ENCODE results near the gene HOXA4. TPM values are rescaled to one million over a fixed set of nuclear protein-coding genes. Genes with fewer than 3 reads are reported as not detected.
A peak's percentile ranks its signal among the peaks of the same experiment; 100 is the strongest.

HOXA4 gene
- total and polyA plus RNA-seq, 2 of the 8 experiments (the other 6 are each of a cell fraction or from before 2014, with no cell fraction given) = not detected

- Histone ChIP-seq H3K9ac (replicated peaks in 1 of 4; ENCODE audit: extremely low read depth in 1 of 4, low read depth in 3 of 4, low read length in 3 of 4) (no peak overlapping the region), H4K20me1 (replicated peaks in 1 of 2; ENCODE audit: control insufficient read depth in 1 of 2, insufficient read depth in 2 of 2, low read length in 2 of 2) (peaks cover 18 to 31% of the 10 kb centered on the region in 2 experiments), H2AFZ (ENCODE audit: low read length) (no peak overlapping the region), H3K27me3 (replicated peaks in 1 of 4; ENCODE audit: control insufficient read depth in 3 of 4, extremely low read depth in 1 of 4, insufficient read depth in 3 of 4, low read length in 3 of 4) (peaks cover 98 to 100% (median 99%) of the 10 kb centered on the region in 4 experiments), H4K5ac (ENCODE audit: insufficient read length, low read depth, low read length) (no peak overlapping the region), H3K36me3 (ENCODE audit: control insufficient read depth in 2 of 4, insufficient read depth in 4 of 4, low read length in 3 of 4) (peaks cover 0 to 24% (median 0%) of the 10 kb centered on the region in 4 experiments; a peak in 1 of 8 replicates), H3K14ac (ENCODE audit: insufficient read length) (no peak overlapping the region), H3K23me2 (ENCODE audit: low read depth, low read length) (no peaks in the 10 kb centered on the region), H4K91ac (replicated peaks; ENCODE audit: insufficient read length, low read length) (no peak overlapping the region), H2BK5ac (ENCODE audit: low read depth, low read length) (no peak overlapping the region), H3K79me1 (ENCODE audit: low read depth, low read length) (no peaks in the 10 kb centered on the region), H2BK20ac (ENCODE audit: low read length) (no peak overlapping the region), H3K56ac (replicated peaks; ENCODE audit: insufficient read length, low read depth, low read length) (no peak overlapping the region), H3K4ac (replicated peaks; ENCODE audit: insufficient read length, low read depth, low read length) (no peak overlapping the region), H2AK5ac (ENCODE audit: low read depth, low read length) (no peak overlapping the region), H2BK15ac (ENCODE audit: low read length) (no peak overlapping the region), H3K79me2 (ENCODE audit: control insufficient read depth in 1 of 2, insufficient read depth in 2 of 2, low read length in 2 of 2) (no peaks in the 10 kb centered on the region), H3K4me3 (ENCODE audit: extremely low read depth in 1 of 4, insufficient read depth in 2 of 4, low read depth in 3 of 4, low read length in 4 of 4) (no peak overlapping the region), H2BK12ac (ENCODE audit: low read depth, low read length) (no peak overlapping the region), H4K8ac (ENCODE audit: extremely low read depth, insufficient read depth, low read length) (no peak overlapping the region), H3K27ac (ENCODE audit: low read depth, low read length) (no peak overlapping the region), H3K9me3 (ENCODE audit: insufficient read depth in 2 of 2, low read depth in 1 of 2, low read length in 1 of 2) (peaks cover 0 to 6% of the 10 kb centered on the region in 2 experiments; a peak in 1 of 4 replicates), H3K4me1 (replicated peaks in 1 of 4; ENCODE audit: control insufficient read depth in 3 of 4, insufficient read depth in 4 of 4, low read length in 3 of 4) (no peaks in the 10 kb centered on the region; a peak in 4 of 7 replicates), H2BK120ac (replicated peaks; ENCODE audit: low read depth, low read length) (no peak overlapping the region), H3K23ac (ENCODE audit: insufficient read length) (no peak overlapping the region), H3K4me2 (ENCODE audit: insufficient read depth in 1 of 2, low read depth in 2 of 2, low read length in 2 of 2) (no peak overlapping the region), H3K18ac (ENCODE audit: extremely low read depth, low read length) (no peak overlapping the region)
- no peak for FAIRE-seq
- DNase-seq (ENCODE audit: low read depth in 1 of 2, low spot score in 2 of 2) = peak in 1 of 2 experiments; percentile 57
- ChIA-PET POLR2A (ENCODE audit: partially characterized antibody) (no interaction called here), CTCF (ENCODE audit: partially characterized antibody) (interaction anchor here (0.7 to 4.4 kb wide), 18 partner anchors 12 to 792 kb away, joined by 3 to 80 read pairs (median 5); partner anchors contain the start of genes HOXA3, HOXA5 and HOXA6)
- 24% methylated on average over 26 of the region's 30 CpGs; no CpG with 5 or more reads in 1 of the 2 experiments for WGBS, 2 experiments (ENCODE audit: extremely low coverage in 1 of 2, insufficient coverage in 1 of 2, insufficient read length in 1 of 2, insufficient replicate concordance in 2 of 2, low coverage in 1 of 2, low lambda C conversion rate in 2 of 2, missing lambda C conversion rate in 1 of 2)
- TF ChIP-seq EZH2 (IDR thresholded peaks at IDR 0.05; ENCODE audit: low read depth, low read length, severe bottlenecking) (peak; percentile 82), SUZ12 (IDR thresholded peaks at IDR 0.05; ENCODE audit: low read length) (peak; percentile 47), RNF2 (IDR thresholded peaks at IDR 0.05; ENCODE audit: borderline replicate concordance, low read depth, low read length, missing control alignments, poor library complexity, severe bottlenecking) (peak; percentile 93), CREB1 (IDR thresholded peaks at IDR 0.05) (no peak), E2F6 (IDR thresholded peaks at IDR 0.05) (no peak)
These were observed 31.4 kb upstream of the HOXA4 start for GRCh38 chr7:27161721-27162560.
